ENCODE measurements around the gene SH3PXD2B.

- no peak for TF ChIP-seq POLR2A (IDR thresholded peaks at IDR 0.05; ENCODE audit: low read depth, low read length)
- TF ChIP-seq POLR2AphosphoS5 (IDR thresholded peaks at IDR 0.05; ENCODE audit: low read length), result no peak
- no peak for TF ChIP-seq MXI1 (IDR thresholded peaks at IDR 0.05; ENCODE audit: low read depth, low read length)
- no peak for TF ChIP-seq ZNF592 (IDR thresholded peaks at IDR 0.05)
These were observed 27.1 kb downstream of the SH3PXD2B start for GRCh38 chr5:172427202-172427601.

Measured in GM12878 (cell line).